ENCODE results near the gene CHST10.
A peak's percentile ranks its signal among the peaks of the same experiment; 100 is the strongest.
"Not testable (repeated sequence)": the region's sequence is repeated elsewhere in the genome, so short reads cannot be mapped to it uniquely, and the experiment has no call there.

The CHST10 gene

GRCh38 chr2:100416935-100417710 lies at the start of gene CHST10:
TSS of gene CHST10 (minus strand) at chr2:100417668. CDS start at chr2:100406675, 10,993 bp downstream.
- DNase-seq = peak; percentile 32

GRCh38 chr2:100460904-100461530 lies 43.5 kb upstream of the CHST10 start:
- DNase-seq = no peak

DNA sequence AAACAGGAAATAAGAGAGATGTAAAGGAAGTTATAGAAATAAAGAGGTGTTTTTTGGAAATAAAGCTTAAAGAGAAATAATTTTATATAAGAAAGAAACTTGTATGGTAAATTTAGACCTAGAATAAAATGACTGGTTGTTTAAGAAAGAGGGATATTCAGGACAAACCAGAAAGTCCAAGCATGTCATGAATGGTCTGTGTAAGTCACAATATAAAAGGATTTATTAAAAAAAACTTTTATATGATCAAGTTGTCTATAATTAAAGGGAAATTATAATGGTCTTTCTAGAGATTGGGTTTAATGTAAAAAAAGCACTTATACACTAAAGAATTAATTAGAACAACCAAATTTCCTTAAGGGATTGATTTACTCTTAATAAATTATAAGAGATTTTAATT lies 38.9 kb upstream of the CHST10 start:
- not testable (repeated sequence) for DNase-seq

GRCh38 chr2:100453853-100454252 lies 36.4 kb upstream of the CHST10 start:
- DNase-seq = no peak

DNA sequence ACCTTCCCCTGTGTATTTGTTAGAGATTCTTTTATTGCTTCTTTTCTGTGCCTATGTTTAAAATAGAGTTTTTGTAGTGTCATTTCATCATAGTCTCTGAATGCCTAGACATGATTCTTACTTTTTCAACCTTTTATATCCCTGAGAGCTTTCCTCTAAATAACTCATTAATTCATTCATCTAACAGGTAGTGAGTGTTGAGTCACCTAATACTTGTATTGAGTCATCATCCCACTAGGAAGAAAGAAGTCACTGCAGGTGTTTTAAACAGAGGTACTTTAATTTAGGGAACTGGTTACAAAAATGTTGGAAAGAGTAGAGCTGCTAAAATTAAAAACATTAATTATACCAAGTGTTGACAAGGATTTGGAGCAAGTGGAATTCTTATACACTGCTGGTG lies 34.3 kb upstream of the CHST10 start:
- no peak for DNase-seq

- DNase-seq = no peak
Observed at GRCh38 chr2:100451092-100451491, 33.6 kb upstream of the CHST10 start.

GRCh38 chr2:100446696-100447095 lies 29.2 kb upstream of the CHST10 start:
- DNase-seq = no peak

GRCh38 chr2:100437751-100438150 lies 20.3 kb upstream of the CHST10 start:
- no peak for DNase-seq

- DNase-seq = no peak
Observed at GRCh38 chr2:100429726-100430125, 12.3 kb upstream of the CHST10 start.

- DNase-seq = peak; percentile 54
Observed at GRCh38 chr2:100427627-100428258, 10.3 kb upstream of the CHST10 start.

DNA sequence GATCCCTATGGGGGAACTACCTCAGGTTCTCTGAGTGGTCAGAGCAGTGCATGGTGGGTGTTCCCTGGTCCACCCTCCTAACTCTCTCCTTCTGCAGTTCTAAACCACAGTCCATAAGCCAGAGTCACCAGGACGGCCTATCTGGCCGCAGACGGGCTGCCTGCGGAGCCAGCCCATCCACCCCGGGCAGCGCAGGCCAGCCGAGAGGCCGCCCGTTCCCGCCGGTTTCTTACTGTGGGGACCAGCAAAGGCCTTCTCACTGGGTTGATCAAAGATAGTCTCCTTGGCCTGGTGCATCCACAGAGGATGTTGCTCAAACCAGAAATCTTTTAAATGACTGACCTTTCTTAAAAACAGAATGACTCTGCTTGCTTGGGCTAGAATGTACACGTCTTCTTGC lies 9.6 kb upstream of the CHST10 start:
- no peak for DNase-seq

GRCh38 chr2:100426384-100426720 lies 8.9 kb upstream of the CHST10 start:
- DNase-seq = no peak

- DNase-seq = no peak
Observed at GRCh38 chr2:100425573-100426383, 8.3 kb upstream of the CHST10 start.

GRCh38 chr2:100425107-100425506 lies 7.6 kb upstream of the CHST10 start:
- no peak for DNase-seq

DNA sequence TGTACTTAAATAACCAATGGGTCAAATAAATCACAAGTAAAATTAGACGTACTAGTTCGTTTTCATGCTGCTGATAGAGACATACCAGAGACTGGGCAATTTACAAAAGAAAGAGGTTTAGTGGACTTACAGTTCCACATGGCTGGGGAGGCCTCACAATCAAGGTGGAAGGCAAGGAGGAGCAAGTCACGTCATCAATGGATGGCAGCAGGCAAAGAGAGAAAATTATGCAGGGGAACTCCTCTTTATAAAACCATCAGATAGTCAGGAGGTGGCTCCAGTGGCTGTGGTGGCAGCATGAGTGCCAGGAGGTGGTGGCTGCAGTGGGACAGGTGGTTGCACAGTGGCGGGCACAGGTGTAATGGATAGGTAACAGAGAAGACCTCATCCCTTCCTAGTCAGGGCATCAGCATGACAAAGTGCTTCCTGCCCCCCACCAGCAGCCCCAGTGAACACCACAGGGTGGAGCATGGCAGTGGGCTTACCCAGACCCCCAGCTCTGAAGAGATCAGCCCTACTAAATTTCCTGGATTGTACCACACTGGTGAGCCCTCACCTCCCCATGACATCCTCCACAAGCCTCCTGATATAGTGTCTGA lies 6.9 kb upstream of the CHST10 start:
- DNase-seq = no peak

- DNase-seq = no peak
Observed at GRCh38 chr2:100423631-100424030, 6.2 kb upstream of the CHST10 start.

DNA sequence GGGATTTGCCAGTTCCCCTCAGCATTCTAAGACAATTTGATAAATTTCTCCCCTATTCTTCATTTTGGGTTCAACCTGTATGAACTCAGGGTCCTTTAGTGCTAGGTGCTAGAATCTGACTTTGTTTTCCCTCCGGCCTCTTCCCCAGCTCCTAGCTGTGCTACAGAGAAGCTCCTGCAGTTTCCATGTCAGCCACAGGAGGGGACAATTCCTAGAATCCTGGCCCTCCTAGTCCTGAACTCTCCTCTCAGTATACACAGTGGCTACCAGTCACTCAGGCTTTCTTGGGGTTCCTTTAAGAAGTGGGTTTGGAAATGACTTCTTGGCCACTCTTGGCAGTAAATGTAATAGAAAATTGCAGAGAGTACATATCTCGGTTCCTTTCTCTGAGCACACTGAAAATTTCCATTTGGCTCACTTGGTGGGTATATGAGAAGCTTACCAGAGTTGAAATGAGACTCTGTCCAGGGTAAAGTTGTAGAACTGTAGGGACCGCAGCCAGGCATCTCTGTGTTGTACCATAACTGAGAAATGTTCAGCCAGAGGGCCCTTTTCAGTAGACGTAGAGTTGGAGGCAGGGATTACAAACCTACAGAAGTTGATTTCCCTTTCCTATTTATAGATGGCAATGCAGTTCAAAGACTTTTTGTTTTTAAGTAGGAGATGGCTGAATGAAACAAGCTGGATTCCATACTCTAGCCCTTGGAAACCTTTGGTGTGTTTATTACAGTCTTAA lies 5.0 kb upstream of the CHST10 start:
- no peak for DNase-seq

DNA sequence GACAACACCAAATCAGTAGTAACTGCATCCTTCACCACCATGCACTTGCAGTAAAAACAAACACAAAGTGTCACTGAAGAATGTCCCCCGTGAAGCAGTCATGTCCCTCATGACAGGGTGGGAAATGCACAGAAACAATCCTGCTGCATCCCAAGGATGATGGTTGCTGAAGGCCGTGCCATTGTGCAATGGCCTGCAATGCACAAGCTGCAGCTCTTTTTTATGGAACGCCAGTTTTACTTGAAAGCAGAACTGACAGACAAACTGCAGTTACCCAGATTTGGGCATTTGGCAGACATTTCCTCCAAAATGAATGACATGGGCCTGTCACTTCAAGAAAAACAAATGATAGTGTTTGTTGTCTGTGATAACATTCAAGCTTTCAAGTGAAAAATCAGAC lies 2.4 kb upstream of the CHST10 start:
- no peak for DNase-seq

DNA sequence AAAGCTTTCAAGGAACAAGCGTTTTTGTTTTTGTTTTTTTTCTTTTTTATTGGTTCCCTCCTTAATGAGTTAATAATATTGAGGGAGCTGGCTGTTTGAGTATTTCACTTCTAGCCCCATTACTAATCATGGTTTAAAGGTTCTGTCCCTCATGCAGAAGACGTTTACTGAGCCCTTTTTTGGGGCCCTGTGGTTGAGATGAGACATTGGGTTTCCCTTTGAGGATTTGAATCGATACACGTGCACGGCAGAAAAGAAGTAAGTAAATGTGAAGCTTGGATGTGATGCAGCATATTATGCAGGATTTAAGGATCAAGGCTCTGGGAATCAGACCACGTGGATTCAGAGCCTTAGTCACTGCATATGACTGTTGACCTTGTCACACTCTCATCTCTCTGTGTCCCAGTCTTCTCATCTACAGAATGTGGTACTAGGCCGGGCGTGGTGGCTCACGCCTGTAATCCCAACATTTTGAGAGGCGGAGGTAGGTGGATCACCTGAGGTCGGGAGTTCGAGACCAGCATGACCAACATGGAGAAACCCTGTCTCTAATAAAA lies 1.0 kb upstream of the CHST10 start:
- DNase-seq = no peak

DNA sequence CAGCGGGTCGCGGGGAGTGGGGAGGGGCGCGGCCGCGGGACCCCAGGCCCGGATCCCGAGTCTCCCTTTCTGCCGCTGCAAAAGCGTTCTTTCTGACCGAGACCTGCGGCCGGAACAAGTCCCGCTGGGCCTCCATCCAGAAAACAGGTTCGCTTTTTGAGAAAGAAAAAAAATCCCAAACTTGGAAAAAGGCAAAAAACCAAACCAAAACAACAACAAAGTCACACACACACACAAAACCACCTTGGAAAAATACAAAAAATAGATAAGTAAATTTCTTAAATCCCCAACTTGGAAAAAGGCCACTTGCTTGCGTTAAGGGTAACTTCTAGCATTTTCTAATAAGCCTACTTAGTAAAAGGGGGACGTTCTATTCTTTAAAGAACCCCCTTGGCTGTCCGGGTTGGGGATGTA lies 250 bp upstream of the CHST10 start:
- DNase-seq = no peak

- DNase-seq = no peak
Observed at GRCh38 chr2:100416397-100416934, 1.0 kb downstream of the CHST10 start.

DNA sequence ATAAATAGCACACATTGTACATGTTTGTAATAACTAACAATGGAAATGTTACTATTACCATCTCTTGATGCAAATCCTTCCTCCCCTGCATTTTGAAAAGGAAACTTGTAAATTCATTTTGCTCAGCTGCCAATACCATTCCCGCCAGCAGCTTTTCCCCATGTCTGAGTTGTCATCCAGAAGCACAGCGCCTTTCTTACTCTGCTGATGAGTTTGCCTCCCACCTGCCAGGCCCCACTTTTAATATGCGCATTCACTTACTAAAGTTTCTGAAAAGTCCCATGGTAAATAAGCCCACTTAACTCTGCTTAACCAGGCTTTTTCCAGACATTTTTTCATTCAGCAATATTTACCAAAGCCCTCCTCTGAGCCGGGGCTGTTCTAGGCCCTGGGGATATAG lies 3.9 kb downstream of the CHST10 start:
- DNase-seq = no peak

Measured in CD4-positive, alpha-beta T cell treated with Interleukin-21 for 1 hour (primary cell).